ENCODE results near the gene TTC34.

Gene TTC34

GRCh38 chr1:2801535-2802291 is at the start of gene TTC34:
Gene TTC34 (minus strand): TSS chr1:2801693. CDS start chr1:2800827, 866 bp downstream.
- DNase-seq, result no peak

GRCh38 chr1:2850502-2850901 is 49.0 kb upstream of the TTC34 start:
- no peak for DNase-seq

- no peak for DNase-seq
Observed at GRCh38 chr1:2848006-2848670, 46.6 kb upstream of the TTC34 start.

- DNase-seq, result no peak
Observed at GRCh38 chr1:2847086-2847985, 45.8 kb upstream of the TTC34 start.

- DNase-seq, result no peak
Observed at GRCh38 chr1:2845869-2846268, 44.4 kb upstream of the TTC34 start.

- no peak for DNase-seq
Observed at GRCh38 chr1:2840036-2840809, 38.7 kb upstream of the TTC34 start.

- no peak for DNase-seq
Observed at GRCh38 chr1:2837823-2838222, 36.3 kb upstream of the TTC34 start.

GRCh38 chr1:2837316-2837715 is 35.8 kb upstream of the TTC34 start:
- DNase-seq, result no peak

GRCh38 chr1:2836333-2836970 is 35.0 kb upstream of the TTC34 start:
- no peak for DNase-seq

- no peak for DNase-seq
Observed at GRCh38 chr1:2835650-2836159, 34.2 kb upstream of the TTC34 start.

- DNase-seq, result no peak
Observed at GRCh38 chr1:2834741-2835564, 33.5 kb upstream of the TTC34 start.

GRCh38 chr1:2834146-2834475 is 32.6 kb upstream of the TTC34 start:
- no peak for DNase-seq

- DNase-seq, result no peak
Observed at GRCh38 chr1:2833454-2834145, 32.1 kb upstream of the TTC34 start.

GRCh38 chr1:2832506-2833453 is 31.3 kb upstream of the TTC34 start:
- no peak for DNase-seq

GRCh38 chr1:2831596-2832212 is 30.2 kb upstream of the TTC34 start:
- DNase-seq, result no peak

GRCh38 chr1:2830761-2831425 is 29.4 kb upstream of the TTC34 start:
- DNase-seq, result no peak

GRCh38 chr1:2829846-2830615 is 28.5 kb upstream of the TTC34 start:
- DNase-seq, result no peak

Measured in NCI-H1048 (cell line).